ENCODE results near the gene CLCN4.

CLCN4 gene

GRCh38 chrX:10169175-10169574, 12.4 kb downstream of the CLCN4 start:
- DNase-seq: no peak

GRCh38 chrX:10171249-10171648, 14.5 kb downstream of the CLCN4 start:
- no peak for DNase-seq

DNA sequence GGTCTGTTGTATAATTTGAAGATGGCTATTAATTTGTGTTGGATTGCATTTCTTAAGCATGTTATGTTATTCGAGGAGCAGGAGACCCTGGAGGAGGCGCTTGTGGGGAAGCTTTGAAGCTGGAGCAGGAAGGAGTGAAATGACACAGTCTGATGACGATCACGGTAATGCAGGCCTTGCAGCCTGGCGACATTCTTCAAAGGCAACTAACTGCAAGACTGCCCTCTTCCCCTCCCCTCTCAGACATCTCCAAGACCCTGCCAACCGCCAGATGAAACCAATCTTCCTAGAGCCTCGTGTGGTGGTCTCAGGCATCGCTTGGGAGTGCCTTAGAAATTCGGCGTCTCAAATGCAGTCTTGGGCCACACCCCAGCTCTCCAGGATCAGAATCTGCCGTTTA, 16.1 kb downstream of the CLCN4 start:
- no peak for DNase-seq

GRCh38 chrX:10173331-10173900, 16.6 kb downstream of the CLCN4 start:
- peak; percentile 68 for DNase-seq

GRCh38 chrX:10174051-10174450, 17.3 kb downstream of the CLCN4 start:
- DNase-seq: no peak

- DNase-seq: no peak
These were observed 18.0 kb downstream of the CLCN4 start for GRCh38 chrX:10174810-10175209.

- DNase-seq: no peak
These were observed 18.6 kb downstream of the CLCN4 start for GRCh38 chrX:10175319-10175871.

- no peak for DNase-seq
These were observed 19.6 kb downstream of the CLCN4 start for GRCh38 chrX:10176121-10177003.

DNA sequence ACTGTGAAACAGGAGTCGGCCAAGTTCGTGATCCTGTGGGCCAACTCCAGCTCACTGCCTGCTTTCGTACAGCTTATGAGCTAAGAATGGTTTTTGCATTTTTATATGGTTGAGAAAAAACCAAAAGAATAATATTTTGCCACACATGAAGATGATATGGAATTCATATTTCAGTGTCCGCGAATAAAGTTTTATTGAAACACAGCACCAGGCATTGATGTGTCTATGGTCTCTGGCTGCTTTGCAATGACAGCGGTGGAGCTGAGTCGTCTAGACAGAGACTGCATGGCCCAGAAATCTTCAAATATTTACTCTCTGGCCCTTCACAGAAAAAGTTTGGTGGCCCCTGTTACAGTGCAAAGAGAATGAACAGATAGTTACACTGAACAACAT, 20.2 kb downstream of the CLCN4 start:
- no peak for DNase-seq

- DNase-seq: no peak
These were observed 20.8 kb downstream of the CLCN4 start for GRCh38 chrX:10177601-10178000.

- DNase-seq: no peak
These were observed 22.2 kb downstream of the CLCN4 start for GRCh38 chrX:10178866-10179463.

- DNase-seq: no peak
These were observed 27.0 kb downstream of the CLCN4 start for GRCh38 chrX:10183760-10184159.

- DNase-seq: no peak
These were observed 27.6 kb downstream of the CLCN4 start for GRCh38 chrX:10184411-10184810.

- DNase-seq: no peak
These were observed 29.6 kb downstream of the CLCN4 start for GRCh38 chrX:10186355-10186754.

GRCh38 chrX:10187421-10187820, 30.6 kb downstream of the CLCN4 start:
- no peak for DNase-seq

- DNase-seq: peak; percentile 72
These were observed 32.8 kb downstream of the CLCN4 start for GRCh38 chrX:10189317-10190268.

DNA sequence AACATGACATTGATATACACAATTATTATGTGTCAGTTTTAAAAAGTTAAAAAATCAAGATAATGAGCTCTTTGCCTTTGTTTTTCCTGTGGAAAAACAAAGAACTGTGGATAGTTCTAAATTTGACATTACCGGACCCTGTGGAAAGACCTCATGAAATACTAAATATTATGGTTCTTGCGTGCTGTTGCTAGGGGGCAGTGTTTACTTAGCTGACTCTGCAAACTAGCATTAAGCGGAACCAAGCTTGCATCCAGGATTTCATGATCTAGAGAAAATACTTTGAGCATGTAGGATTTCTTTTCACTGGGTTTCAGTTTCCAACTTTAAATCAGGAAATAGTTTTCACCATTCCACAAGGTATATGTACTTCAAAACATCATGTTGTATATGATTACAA, 33.6 kb downstream of the CLCN4 start:
- peak; percentile 64 for DNase-seq

- DNase-seq: no peak
These were observed 36.8 kb downstream of the CLCN4 start for GRCh38 chrX:10193587-10193986.

DNA sequence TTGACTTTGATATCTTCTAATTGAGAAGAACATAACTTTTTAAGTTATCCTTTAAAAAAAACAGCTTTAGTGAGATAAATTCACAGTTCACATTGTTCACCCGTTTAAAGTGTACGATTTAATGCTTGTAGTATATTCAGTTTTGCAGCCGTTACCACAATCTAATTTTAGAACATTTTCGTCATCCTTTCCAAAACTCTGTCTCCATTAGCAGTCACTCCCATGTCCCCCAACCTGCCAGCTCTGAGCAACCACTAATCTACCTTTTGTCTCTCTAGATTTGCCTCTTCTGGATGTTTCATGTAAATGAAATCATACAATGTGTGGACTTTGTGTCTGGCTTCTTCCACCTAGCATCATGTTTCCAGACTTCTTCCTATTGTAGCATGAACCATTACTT, 38.6 kb downstream of the CLCN4 start:
- DNase-seq: no peak

GRCh38 chrX:10195947-10196346, 39.2 kb downstream of the CLCN4 start:
- DNase-seq: no peak

GRCh38 chrX:10197279-10198210, 40.8 kb downstream of the CLCN4 start:
- DNase-seq: no peak

GRCh38 chrX:10198254-10198653, 41.5 kb downstream of the CLCN4 start:
- no peak for DNase-seq

Data from RPMI8226 (cell line).